K562 (cell line): ENCODE measurements around the gene PAIP1. TPM values are rescaled to one million over a fixed set of nuclear protein-coding genes. Genes with fewer than 3 reads are reported as not detected.
A peak's percentile ranks its signal among the peaks of the same experiment; 100 is the strongest.

Experiments used
- CBX2 ChIP-seq: fragments of 200-600 bp; sonication (generic); IDR thresholded peaks from one replicate; pipeline ENCODE4 v1.6.1; 2012; ENCODE audit warnings: mild to moderate bottlenecking, low read length, inconsistent platforms; ENCODE audit not compliant: insufficient read depth, poor library complexity, severe bottlenecking
- ELK1 ChIP-seq: sonication (generic); formaldehyde crosslinking; IDR thresholded peaks from 2 replicates; pipeline ENCODE4 v1.8.1; 2022; ENCODE audit warnings: missing genetic modification reagents
- HSF4 ChIP-seq: fragments of 250-450 bp; sonication (Bioruptor Pico); IDR thresholded peaks from 2 replicates; pipeline ENCODE4 v2.1.2; 2022; ENCODE audit warnings: mild to moderate bottlenecking, moderate library complexity, borderline replicate concordance
- NONO ChIP-seq, 2 experiments: fragments of 200-400 bp in 1 of 2; fragments of 450-650 bp in 1 of 2; formaldehyde crosslinking in 1 of 2; IDR thresholded peaks; 2 replicates each; pipeline ENCODE4 v1.6.1; 2017; ENCODE audit warnings: low read depth in 2 of 2, mild to moderate bottlenecking in 2 of 2, moderate library complexity in 2 of 2, low read length in 1 of 2
- POLR2AphosphoS5 ChIP-seq: IDR thresholded peaks from 2 replicates; pipeline ENCODE4 v1.6.1; 2011; ENCODE audit warnings: mild to moderate bottlenecking, low read depth, low read length, moderate library complexity; ENCODE audit not compliant: control insufficient read depth, insufficient read depth
- PRMT5 ChIP-seq: sonication (generic); formaldehyde crosslinking; IDR thresholded peaks from 2 replicates; pipeline ENCODE4 v1.5.0; 2020; ENCODE audit warnings: missing genetic modification reagents
- PYGO2 ChIP-seq: fragments of 450-650 bp; IDR thresholded peaks from 2 replicates; pipeline ENCODE4 v1.6.1; 2016; ENCODE audit warnings: mild to moderate bottlenecking, missing genetic modification characterization, moderate library complexity, missing compliant biosample characterization
- RNF2 ChIP-seq: sonication (generic); IDR thresholded peaks from 2 replicates; pipeline ENCODE4 v1.6.1; 2016
- TAF1 ChIP-seq: IDR thresholded peaks from 2 replicates; pipeline ENCODE4 v1.6.1; 2011; ENCODE audit warnings: mild to moderate bottlenecking, low read length, moderate library complexity; ENCODE audit not compliant: insufficient read depth, control insufficient read depth, severe bottlenecking; ENCODE audit errors: extremely low read depth
- TARDBP ChIP-seq: fragments of 450-650 bp; IDR thresholded peaks from 2 replicates; pipeline ENCODE4 v1.6.1; 2016
- TEAD4 ChIP-seq, 2 experiments: sonication (generic) in 1 of 2; formaldehyde crosslinking in 1 of 2; IDR thresholded peaks; 2 replicates each; pipeline versions ENCODE4 v1.6.1 to v1.8.0; 2012 to 2022; ENCODE audit warnings: borderline replicate concordance in 1 of 2, inconsistent platforms in 1 of 2, low read length in 1 of 2, mild to moderate bottlenecking in 1 of 2, missing genetic modification reagents in 1 of 2
- TRIM24 ChIP-seq, 2 experiments: fragments of 450-650 bp; IDR thresholded peaks; 2 replicates each; pipeline ENCODE4 v1.6.1; 2016
- UBTF ChIP-seq, 2 experiments: IDR thresholded peaks; 2 replicates each; pipeline ENCODE4 v1.6.1; 2012; ENCODE audit warnings: improper control_type of control experiment in 2 of 2, low read depth in 2 of 2, low read length in 2 of 2, borderline replicate concordance in 1 of 2
- ZNF224 ChIP-seq: sonication (generic); formaldehyde crosslinking; IDR thresholded peaks from 2 replicates; pipeline ENCODE4 v1.8.0; 2022; ENCODE audit warnings: mild to moderate bottlenecking, missing genetic modification reagents
- polyA plus RNA-seq, 8 experiments: library from polyadenylated mRNA; depleted of rRNA in 4 of 8; stranded (reverse) in 5 of 8; unstranded in 3 of 8; fragments of >200 nt; fragmentation: Nextera tagmentation in 2 of 8; fragmentation: Illumina TruSeq in 1 of 8; extraction: Ambion mirVana in 2 of 8; extraction: Trizol in 1 of 8; gene quantifications; 2 replicates each; pipeline versions ENCODE4 v1.2.1 to v1.2.3, GENCODE V29; 2011 to 2014; ENCODE audit warnings: inconsistent platforms in 1 of 8, missing spikeins in 1 of 8
- total RNA-seq, 7 experiments: library from RNA; depleted of rRNA in 6 of 7; stranded (reverse); fragments of >200 nt in 6 of 7; fragmentation: Illumina TruSeq in 2 of 7; extraction: Trizol in 2 of 7; gene quantifications; 2 replicates each; pipeline versions ENCODE4 v1.2.1 to v1.2.3, GENCODE V29; 2011 to 2021; ENCODE audit warnings: low replicate concordance in 1 of 7
- TF ChIP-seq, protein P1 (sequence below): fragments of 450-650 bp; IDR thresholded peaks from 2 replicates; pipeline ENCODE4 v1.6.1; 2016; ENCODE audit warnings: low read depth

Gene PAIP1
- total and polyA plus RNA-seq, 9 of the 15 experiments (the other 6 are each of a cell fraction or from before 2014, with no cell fraction given) = 51.7 to 181 (median 102) TPM

GRCh38 chr5:43483298-43484105 lies 73.4 kb downstream of the PAIP1 start, which contains the start of gene TMEM267 (continued):
- peak; percentile 76 to 85; a peak in 2 of 4 replicates for TF ChIP-seq UBTF (IDR thresholded peaks at IDR 0.05; ENCODE audit: borderline replicate concordance in 1 of 2, low read depth in 2 of 2, low read length in 2 of 2)
- no peak for TF ChIP-seq ZNF224 (CRISPR knock-in tag)
- TF ChIP-seq TEAD4 (IDR thresholded peaks at IDR 0.05; ENCODE audit: low read length) = peak; percentile 24; the same call in 1 of the 2 replicates
- TF ChIP-seq TEAD4 (CRISPR knock-in tag; IDR thresholded peaks at IDR 0.05; ENCODE audit: borderline replicate concordance) = no peak
- TF ChIP-seq RNF2 = peak; percentile 81
- TF ChIP-seq, protein P1, sequence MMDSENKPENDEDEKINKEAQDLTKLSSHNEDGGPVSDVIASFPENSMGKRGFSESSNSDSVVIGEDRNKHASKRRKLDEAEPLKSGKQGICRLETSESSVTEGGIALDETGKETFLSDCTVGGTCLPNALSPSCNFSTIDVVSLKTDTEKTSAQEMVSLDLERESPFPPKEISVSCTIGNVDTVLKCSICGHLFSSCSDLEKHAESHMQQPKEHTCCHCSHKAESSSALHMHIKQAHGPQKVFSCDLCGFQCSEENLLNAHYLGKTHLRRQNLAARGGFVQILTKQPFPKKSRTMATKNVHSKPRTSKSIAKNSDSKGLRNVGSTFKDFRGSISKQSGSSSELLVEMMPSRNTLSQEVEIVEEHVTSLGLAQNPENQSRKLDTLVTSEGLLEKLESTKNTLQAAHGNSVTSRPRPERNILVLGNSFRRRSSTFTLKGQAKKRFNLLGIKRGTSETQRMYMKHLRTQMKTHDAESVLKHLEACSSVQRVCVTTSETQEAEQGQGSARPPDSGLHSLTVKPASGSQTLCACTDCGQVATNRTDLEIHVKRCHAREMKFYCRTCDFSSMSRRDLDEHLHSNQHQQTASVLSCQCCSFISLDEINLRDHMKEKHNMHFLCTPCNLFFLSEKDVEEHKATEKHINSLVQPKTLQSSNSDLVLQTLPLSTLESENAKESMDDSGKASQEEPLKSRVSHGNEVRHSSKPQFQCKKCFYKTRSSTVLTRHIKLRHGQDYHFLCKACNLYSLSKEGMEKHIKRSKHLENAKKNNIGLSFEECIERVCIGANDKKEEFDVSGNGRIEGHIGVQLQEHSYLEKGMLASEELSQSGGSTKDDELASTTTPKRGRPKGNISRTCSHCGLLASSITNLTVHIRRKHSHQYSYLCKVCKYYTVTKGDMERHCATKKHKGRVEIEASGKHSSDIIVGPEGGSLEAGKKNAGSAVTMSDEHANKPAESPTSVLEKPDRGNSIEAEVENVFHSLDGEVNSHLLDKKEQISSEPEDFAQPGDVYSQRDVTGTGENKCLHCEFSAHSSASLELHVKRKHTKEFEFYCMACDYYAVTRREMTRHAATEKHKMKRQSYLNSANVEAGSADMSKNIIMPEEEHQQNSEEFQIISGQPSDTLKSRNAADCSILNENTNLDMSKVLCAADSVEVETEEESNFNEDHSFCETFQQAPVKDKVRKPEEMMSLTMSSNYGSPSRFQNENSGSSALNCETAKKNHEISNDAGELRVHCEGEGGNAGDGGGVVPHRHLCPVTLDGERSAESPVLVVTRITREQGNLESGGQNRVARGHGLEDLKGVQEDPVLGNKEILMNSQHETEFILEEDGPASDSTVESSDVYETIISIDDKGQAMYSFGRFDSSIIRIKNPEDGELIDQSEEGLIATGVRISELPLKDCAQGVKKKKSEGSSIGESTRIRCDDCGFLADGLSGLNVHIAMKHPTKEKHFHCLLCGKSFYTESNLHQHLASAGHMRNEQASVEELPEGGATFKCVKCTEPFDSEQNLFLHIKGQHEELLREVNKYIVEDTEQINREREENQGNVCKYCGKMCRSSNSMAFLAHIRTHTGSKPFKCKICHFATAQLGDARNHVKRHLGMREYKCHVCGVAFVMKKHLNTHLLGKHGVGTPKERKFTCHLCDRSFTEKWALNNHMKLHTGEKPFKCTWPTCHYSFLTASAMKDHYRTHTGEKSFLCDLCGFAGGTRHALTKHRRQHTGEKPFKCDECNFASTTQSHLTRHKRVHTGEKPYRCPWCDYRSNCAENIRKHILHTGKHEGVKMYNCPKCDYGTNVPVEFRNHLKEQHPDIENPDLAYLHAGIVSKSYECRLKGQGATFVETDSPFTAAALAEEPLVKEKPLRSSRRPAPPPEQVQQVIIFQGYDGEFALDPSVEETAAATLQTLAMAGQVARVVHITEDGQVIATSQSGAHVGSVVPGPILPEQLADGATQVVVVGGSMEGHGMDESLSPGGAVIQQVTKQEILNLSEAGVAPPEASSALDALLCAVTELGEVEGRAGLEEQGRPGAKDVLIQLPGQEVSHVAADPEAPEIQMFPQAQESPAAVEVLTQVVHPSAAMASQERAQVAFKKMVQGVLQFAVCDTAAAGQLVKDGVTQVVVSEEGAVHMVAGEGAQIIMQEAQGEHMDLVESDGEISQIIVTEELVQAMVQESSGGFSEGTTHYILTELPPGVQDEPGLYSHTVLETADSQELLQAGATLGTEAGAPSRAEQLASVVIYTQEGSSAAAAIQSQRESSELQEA = no peak
- no peak for TF ChIP-seq CBX2
- 0 out of 4 replicates have a peak, but pooled peaks have one; percentile 34 to 43 for TF ChIP-seq NONO (IDR thresholded peaks at IDR 0.05; ENCODE audit: low read depth in 2 of 2, low read length in 1 of 2)
- TF ChIP-seq TAF1 = peak; percentile 97
- TF ChIP-seq HSF4 (CRISPR knock-in tag) = no peak
- peak; percentile 94 for TF ChIP-seq POLR2AphosphoS5
- no peak for TF ChIP-seq PRMT5 (CRISPR knock-in tag)
- TF ChIP-seq TARDBP = peak; percentile 92
- no peak for TF ChIP-seq PYGO2 (tag)
- TF ChIP-seq ELK1 = no peak
- TF ChIP-seq TRIM24 (IDR thresholded peaks at IDR 0.05) = no peak
